ENCODE measurements around the gene DCLRE1B. TPM values are rescaled to one million over a fixed set of nuclear protein-coding genes. Genes with fewer than 3 reads are reported as not detected.

The DCLRE1B gene
- total and polyA plus RNA-seq, 9 of the 15 experiments (the other 6 are each of a cell fraction or from before 2014, with no cell fraction given) = 10.6 to 28.8 (median 17.2) TPM

GRCh38 chr1:113949007-113949406 lies 43.9 kb downstream of the DCLRE1B start (continued):
- TF ChIP-seq CHD7 (IDR thresholded peaks at IDR 0.05; ENCODE audit: low read depth, low read length) (no peak), TEAD1 (CRISPR knock-in tag; IDR thresholded peaks at IDR 0.05) (peak in 1 of 2 experiments; percentile 36; a peak in 1 of 4 replicates), MYC (IDR thresholded peaks at IDR 0.05; ENCODE audit: low read depth, low read length) (peak; percentile 66), MYC (CRISPR knock-in tag; IDR thresholded peaks at IDR 0.05; ENCODE audit: borderline replicate concordance, low read depth) (no peak), REST (IDR thresholded peaks at IDR 0.05; ENCODE audit: borderline replicate concordance) (peak; percentile 42; the same call in 1 of the 2 replicates), REST (CRISPR knock-in tag; IDR thresholded peaks at IDR 0.05; ENCODE audit: low read depth) (no peak), NR2C2 (CRISPR knock-in tag; IDR thresholded peaks at IDR 0.05) (no peak), NR2C2 (tag; IDR thresholded peaks at IDR 0.05) (peak; percentile 73)

Data from K562 (cell line).